NCI-H69 (cell line): ENCODE results near the gene CENPT.

Experiments
- DNase-seq: peaks from one replicate; lab custom pipeline; 2025; lab: John Stamatoyannopoulos, UW

Gene CENPT

GRCh38 chr16:67847064-67847861 is at the start of gene CENPT:
CENPT (minus strand) TSS chr16:67847693; CDS start chr16:67833859, 13,834 bp downstream.
- DNase-seq = peak; percentile 72

DNA sequence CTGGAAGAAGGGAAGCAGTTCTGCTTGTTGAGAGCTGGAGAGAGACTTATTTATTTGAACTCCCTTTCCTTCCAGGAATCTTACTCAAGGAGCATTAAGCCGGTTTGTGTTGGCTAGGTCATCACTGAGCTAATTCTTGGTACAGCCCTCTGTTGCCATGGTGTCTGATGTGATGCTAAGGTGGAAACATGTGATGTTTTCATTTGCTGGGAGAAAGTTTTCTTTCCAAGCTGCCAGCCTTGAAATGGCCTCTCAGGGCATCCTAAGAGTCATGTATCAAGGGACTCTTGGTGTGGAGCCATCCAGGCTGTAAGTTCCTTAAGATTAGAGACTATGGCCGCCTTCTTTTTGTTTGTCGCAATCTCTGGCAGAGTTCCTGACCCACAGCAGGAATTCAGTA is 49.7 kb upstream of the CENPT start:
- DNase-seq = no peak

DNA sequence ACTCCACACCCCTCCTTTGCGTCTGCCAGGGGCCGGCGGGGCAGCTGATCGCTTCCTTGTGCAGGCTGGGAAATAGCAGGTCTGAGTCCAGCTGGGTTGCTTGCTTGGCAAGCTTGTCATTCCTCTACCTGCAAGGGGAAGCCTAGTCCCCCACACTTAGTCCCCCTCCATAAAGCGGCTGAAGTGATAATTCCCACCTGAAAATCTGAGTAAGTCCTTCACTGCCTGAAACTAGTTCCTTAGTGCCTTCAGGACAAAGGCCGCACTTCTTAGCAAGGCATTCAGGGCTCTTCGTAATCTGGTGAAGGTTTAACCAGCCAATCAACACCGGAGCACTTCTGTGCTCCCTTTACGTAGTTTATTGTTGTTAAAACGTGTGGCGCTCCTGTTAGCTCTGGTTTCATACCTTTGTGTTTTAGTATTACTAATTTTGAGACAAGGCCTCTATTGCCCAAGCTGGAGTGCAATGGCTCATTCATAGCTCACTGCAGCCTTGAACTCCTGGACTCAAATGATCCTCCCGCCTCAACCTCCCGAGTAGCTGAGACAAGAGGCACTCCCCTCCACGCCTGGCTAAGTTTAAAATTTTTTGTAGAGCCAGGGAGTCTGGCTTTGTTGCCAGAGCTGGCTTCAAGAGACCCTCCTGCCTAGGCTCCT is 46.4 kb upstream of the CENPT start:
- DNase-seq = no peak

- peak; percentile 92 for DNase-seq
Observed at GRCh38 chr16:67892899-67893742, 45.6 kb upstream of the CENPT start, which contains the start of gene PSKH1. PSKH1 (plus strand) TSS chr16:67893254; CDS start chr16:67908750, 15,496 bp downstream.

GRCh38 chr16:67892375-67892774 is 44.9 kb upstream of the CENPT start:
- no peak for DNase-seq

DNA sequence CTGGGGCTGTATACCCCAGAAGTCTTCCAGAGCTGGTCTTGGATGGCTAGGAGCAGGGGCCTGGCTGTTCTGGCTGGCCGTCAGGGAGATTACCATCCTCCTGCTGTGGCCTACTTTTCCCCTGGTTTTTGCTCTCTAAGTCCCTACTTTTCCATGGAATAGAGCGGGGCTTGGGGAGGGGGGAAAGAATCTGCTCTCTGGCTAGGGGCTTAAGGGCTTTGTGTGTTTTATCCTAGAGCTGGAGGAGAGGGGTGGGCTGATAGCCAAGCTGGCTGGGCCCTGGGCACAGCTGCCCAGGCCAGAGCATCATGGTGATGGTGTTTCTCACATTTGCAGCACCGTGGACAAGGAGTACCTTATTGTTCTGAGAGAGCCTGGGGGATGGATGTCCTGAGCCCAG is 40.8 kb upstream of the CENPT start:
- DNase-seq = no peak

GRCh38 chr16:67886387-67886786 is 38.9 kb upstream of the CENPT start:
- DNase-seq = no peak

- DNase-seq = no peak
Observed at GRCh38 chr16:67885976-67886375, 38.5 kb upstream of the CENPT start.

DNA sequence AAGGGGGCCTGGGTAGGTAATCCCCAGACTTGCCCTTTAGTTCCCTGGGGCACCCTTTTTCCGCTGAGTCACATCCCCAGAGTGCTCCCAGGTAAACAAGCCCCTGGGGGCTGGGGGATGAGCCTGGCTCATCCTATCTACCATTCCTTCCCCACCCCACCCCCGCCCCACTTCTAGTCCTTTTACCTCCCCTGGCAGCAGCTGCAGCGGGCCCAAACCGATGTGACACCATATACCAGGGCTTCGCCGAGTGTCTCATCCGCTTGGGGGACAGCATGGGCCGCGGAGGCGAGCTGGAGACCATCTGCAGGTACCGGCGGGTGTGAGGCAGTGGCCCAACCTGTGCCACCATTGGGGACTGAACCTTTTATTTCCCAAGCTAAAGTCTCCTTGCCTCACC is 38.1 kb upstream of the CENPT start:
- no peak for DNase-seq

DNA sequence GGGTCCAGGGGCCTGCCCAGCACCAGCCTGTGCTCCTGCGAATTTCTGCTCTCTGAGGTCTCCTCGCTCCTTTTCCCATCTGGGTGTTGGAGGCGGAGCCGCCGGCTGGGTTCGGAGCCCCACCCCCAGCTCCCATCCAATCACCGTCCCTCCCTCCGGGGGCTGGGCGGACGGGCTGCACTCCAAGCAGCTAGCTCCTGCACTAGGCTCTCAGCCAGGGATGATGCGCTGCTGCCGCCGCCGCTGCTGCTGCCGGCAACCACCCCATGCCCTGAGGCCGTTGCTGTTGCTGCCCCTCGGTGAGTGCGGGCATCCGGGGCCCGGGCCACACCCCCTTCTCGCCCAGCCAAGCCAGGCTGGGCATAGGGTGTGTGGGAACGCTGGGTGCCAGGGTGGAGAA is 37.2 kb upstream of the CENPT start, which contains the start of gene NRN1L:
NRN1L (plus strand) TSS at position 202 of the 400 bp plus-strand sequence; CDS start at position 221, 19 bp downstream.
- DNase-seq = peak; percentile 60

GRCh38 chr16:67883872-67884261 is 36.4 kb upstream of the CENPT start:
- DNase-seq = peak; percentile 50

GRCh38 chr16:67883146-67883871 is 35.8 kb upstream of the CENPT start:
- DNase-seq = no peak

GRCh38 chr16:67882374-67883145 is 35.1 kb upstream of the CENPT start:
- no peak for DNase-seq

GRCh38 chr16:67881621-67882161 is 34.2 kb upstream of the CENPT start:
- no peak for DNase-seq

DNA sequence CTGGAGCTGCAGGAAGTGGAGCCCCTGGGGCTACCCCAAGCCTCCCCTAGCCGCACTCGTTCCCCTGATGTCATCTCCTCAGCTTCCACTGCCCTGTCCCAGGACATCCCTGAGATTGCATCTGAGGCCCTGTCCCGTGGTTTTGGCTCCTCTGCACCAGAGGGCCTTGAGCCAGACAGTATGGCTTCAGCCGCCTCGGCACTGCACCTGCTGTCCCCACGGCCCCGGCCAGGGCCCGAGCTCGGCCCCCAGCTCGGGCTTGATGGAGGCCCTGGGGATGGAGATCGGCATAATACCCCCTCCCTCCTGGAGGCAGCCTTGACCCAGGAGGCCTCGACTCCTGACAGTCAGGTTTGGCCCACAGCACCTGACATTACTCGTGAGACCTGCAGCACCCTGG is 33.1 kb upstream of the CENPT start:
- DNase-seq = no peak

GRCh38 chr16:67879936-67880335 is 32.4 kb upstream of the CENPT start:
- DNase-seq = no peak

GRCh38 chr16:67879462-67879861 is 32.0 kb upstream of the CENPT start:
- no peak for DNase-seq

GRCh38 chr16:67878846-67879245 is 31.4 kb upstream of the CENPT start:
- no peak for DNase-seq

- DNase-seq = no peak
Observed at GRCh38 chr16:67878232-67878631, 30.7 kb upstream of the CENPT start.

- DNase-seq = no peak
Observed at GRCh38 chr16:67877064-67877463, 29.6 kb upstream of the CENPT start.

DNA sequence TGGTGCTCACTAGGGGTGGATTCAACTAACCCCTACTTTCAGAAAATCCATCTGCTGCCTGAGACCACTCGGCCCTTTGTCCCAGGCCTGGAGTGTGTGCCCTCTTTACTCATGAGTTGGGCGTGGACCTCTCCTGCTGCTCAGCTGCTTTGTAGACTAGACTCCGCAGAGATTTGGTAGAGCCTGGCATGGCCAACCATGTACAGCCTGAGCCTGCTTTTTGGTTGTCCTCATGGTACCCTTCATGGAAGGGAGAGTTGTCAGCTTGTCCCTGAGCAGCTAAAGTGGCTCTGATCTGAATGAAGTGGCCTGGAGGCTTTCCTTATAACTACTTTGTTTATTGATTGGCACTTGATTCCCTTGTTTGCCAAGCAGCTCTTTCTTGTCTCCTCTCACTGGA is 26.9 kb upstream of the CENPT start:
- DNase-seq = no peak
